CD4-positive, CD25-positive, alpha-beta regulatory T cell (primary cell): ENCODE measurements around the gene GSTK1. TPM values are rescaled to one million over a fixed set of nuclear protein-coding genes. Genes with fewer than 3 reads are reported as not detected.
"Not testable (repeated sequence)": the region's sequence is repeated elsewhere in the genome, so short reads cannot be mapped to it uniquely, and the experiment has no call there.

ENCODE experiments used
- ATAC-seq, 2 donors: fragments of 150-1000 bp; cut with Tn5 transposase; one replicate each; pipeline ENCODE4 v1.10.0; 2021; ENCODE audit warnings: low read depth in 2 of 2, moderate number of reproducible peaks in 2 of 2, moderate library complexity in 1 of 2
- DNase-seq, 3 donors: peaks; one replicate each; pipeline versions ENCODE4 v3.0.0 to v3.0.0-alpha.2; 2012 to 2022; ENCODE audit warnings: mixed read lengths in 1 of 3
- H3K27ac ChIP-seq: one replicate; pipeline ENCODE4 v1.7.0; 2013; ENCODE audit warnings: mild to moderate bottlenecking, low read length; ENCODE audit not compliant: insufficient read depth, poor library complexity, severe bottlenecking
- H3K27me3 ChIP-seq: one replicate; pipeline ENCODE4 v1.7.0; 2013; ENCODE audit warnings: low read length; ENCODE audit not compliant: control insufficient read depth, insufficient read depth
- H3K36me3 ChIP-seq: one replicate; pipeline ENCODE4 v1.7.0; 2013; ENCODE audit warnings: mild to moderate bottlenecking, low read length, moderate library complexity; ENCODE audit not compliant: control insufficient read depth, insufficient read depth
- H3K4me1 ChIP-seq: 2 replicates; pipeline ENCODE4 v1.7.0; 2013; ENCODE audit warnings: mild to moderate bottlenecking, low read length; ENCODE audit not compliant: insufficient read depth, control insufficient read depth, poor library complexity, severe bottlenecking
- H3K4me3 ChIP-seq: one replicate; pipeline ENCODE4 v1.7.0; 2013; ENCODE audit warnings: low read depth, mild to moderate bottlenecking, low read length, moderate library complexity
- H3K9me3 ChIP-seq, 2 experiments: 1 replicate in 1 of 2; 2 replicates in 1 of 2; pipeline ENCODE4 v1.7.0; 2013; ENCODE audit warnings: low read length in 2 of 2, mild to moderate bottlenecking in 1 of 2, moderate library complexity in 1 of 2; ENCODE audit not compliant: control insufficient read depth in 2 of 2
- H3K27ac Mint-ChIP-seq, 3 donors: one replicate each; pipeline ENCODE4 v1.8.0; 2020 to 2022; ENCODE audit warnings: mild to moderate bottlenecking in 3 of 3, mixed read lengths in 3 of 3, moderate library complexity in 2 of 3
- H3K27me3 Mint-ChIP-seq: one replicate; pipeline ENCODE4 v1.8.0; 2022; ENCODE audit warnings: mild to moderate bottlenecking, mixed read lengths
- H3K36me3 Mint-ChIP-seq: one replicate; pipeline ENCODE4 v1.8.0; 2020; ENCODE audit warnings: mixed read lengths
- H3K4me1 Mint-ChIP-seq, 4 donors: one replicate each; pipeline ENCODE4 v1.8.0; 2020 to 2022; ENCODE audit warnings: mixed read lengths in 4 of 4, mild to moderate bottlenecking in 1 of 4
- H3K4me3 Mint-ChIP-seq, 4 donors: one replicate each; pipeline ENCODE4 v1.8.0; 2020 to 2022; ENCODE audit warnings: mild to moderate bottlenecking in 4 of 4, mixed read lengths in 4 of 4, moderate library complexity in 3 of 4
- H3K9me3 Mint-ChIP-seq, 7 donors: one replicate each; pipeline ENCODE4 v1.8.0; 2020 to 2022; ENCODE audit warnings: mixed read lengths in 7 of 7, mild to moderate bottlenecking in 3 of 7, moderate library complexity in 2 of 7
- polyA plus RNA-seq, 4 donors: library from polyadenylated mRNA; unstranded; fragments of 300-500 nt; fragmentation: Illumina TruSeq; gene quantifications; one replicate each; pipeline ENCODE4 v1.2.3, GENCODE V29; 2021
- total RNA-seq: library from RNA; stranded (reverse); gene quantifications from one replicate; pipeline ENCODE4 v1.2.3, GENCODE V29; 2022

GSTK1 gene
- total and polyA plus RNA-seq, 5 donors from 2014 or later: 475 to 845 (median 697) TPM

- Mint-ChIP-seq H3K27me3 (no peaks in the 10 kb centered on the region), H3K9me3 (peaks cover 0 to 17% (median 5%) of the 10 kb centered on the region in 7 donors), H3K4me1 (peaks cover 35 to 88% (median 67%) of the 10 kb centered on the region in 4 donors), H3K4me3 (peak overlapping the region in 1 of 4 donors; percentile 7), H3K36me3 (no peaks in the 10 kb centered on the region), H3K27ac (peak overlapping the region in 2 of 3 donors; percentile 50 to 82)
- DNase-seq (no peak), ATAC-seq (no peak)
- H3K27me3 ChIP-seq: no peaks in the 10 kb centered on the region
- no peak overlapping the region for H3K27ac ChIP-seq
- H3K36me3 ChIP-seq: no peaks in the 10 kb centered on the region
- H3K4me1 ChIP-seq: peaks cover 52% of the 10 kb centered on the region
- no peaks in the 10 kb centered on the region for H3K9me3 ChIP-seq
- no peak overlapping the region for H3K4me3 ChIP-seq
These were observed 5.7 kb upstream of the GSTK1 start for GRCh38 chr7:143257501-143257900.

GRCh38 chr7:143258831-143259230 lies 4.4 kb upstream of the GSTK1 start:
- peak overlapping the region; percentile 72 for H3K27ac ChIP-seq
- no peaks in the 10 kb centered on the region for H3K27me3 ChIP-seq
- Mint-ChIP-seq H3K4me1 (peaks cover 34 to 89% (median 60%) of the 10 kb centered on the region in 4 donors), H3K9me3 (peaks cover 0 to 6% (median 1%) of the 10 kb centered on the region in 7 donors), H3K36me3 (peaks cover 2% of the 10 kb centered on the region), H3K27me3 (no peaks in the 10 kb centered on the region), H3K27ac (peak overlapping the region; percentile 91 to 96 (median 91)), H3K4me3 (peak overlapping the region; percentile 55 to 83 (median 74))
- no peaks in the 10 kb centered on the region for H3K9me3 ChIP-seq
- DNase-seq: peak in 2 of 3 donors; percentile 50 to 64
- peak; percentile 54 to 56 for ATAC-seq
- H3K4me3 ChIP-seq: peak overlapping the region; percentile 75
- H3K4me1 ChIP-seq: peaks cover 52% of the 10 kb centered on the region
- no peaks in the 10 kb centered on the region for H3K36me3 ChIP-seq

DNA sequence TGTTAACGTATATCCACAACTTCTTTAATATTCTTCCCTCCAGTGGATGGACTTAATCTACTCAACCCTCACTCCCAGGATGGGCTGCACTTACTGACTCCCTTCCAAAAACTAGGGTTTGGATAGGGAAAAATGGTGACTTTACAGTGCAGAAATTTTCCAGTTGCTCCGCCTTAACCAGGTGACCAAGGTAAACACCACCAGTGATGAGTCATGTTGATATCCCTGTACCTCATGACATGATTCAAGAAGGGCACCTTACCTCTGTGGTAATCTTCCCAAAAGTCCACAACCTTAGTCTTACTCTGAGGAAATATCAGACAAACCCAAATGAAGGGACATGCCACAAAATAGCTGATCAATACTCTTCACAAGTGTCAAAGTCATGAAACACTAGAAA lies 3.5 kb upstream of the GSTK1 start:
- H3K4me1 ChIP-seq: peaks cover 61% of the 10 kb centered on the region
- peak overlapping the region in 2 of 4 donors; percentile 27 to 55 for H3K4me3 Mint-ChIP-seq

DNA sequence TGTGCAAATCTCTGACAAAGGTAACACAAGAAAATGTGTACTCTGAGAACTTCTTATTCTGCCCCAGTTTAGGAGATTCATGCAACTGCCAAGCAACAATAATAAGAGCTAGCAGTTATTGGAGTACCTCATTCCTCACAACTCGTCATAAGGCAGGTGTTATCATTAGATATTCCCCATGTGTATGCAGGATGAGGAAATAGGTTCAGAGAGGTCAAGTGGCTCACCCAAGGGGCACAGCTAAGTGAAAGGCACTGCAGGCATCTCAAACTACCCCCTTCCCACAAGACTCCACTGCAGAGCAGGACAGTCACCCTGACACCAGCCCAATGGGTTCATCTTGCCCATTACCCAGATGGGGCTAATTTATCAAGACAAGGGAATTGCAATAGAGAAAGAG lies 1.3 kb upstream of the GSTK1 start:
- no peaks in the 10 kb centered on the region for H3K9me3 Mint-ChIP-seq
- Histone ChIP-seq H3K27ac (peak overlapping the region; percentile 49), H3K4me3 (peak overlapping the region; percentile 4), H3K4me1 (peaks cover 59% of the 10 kb centered on the region), H3K27me3 (no peaks in the 10 kb centered on the region), H3K9me3 (no peaks in the 10 kb centered on the region), H3K36me3 (peaks cover 18% of the 10 kb centered on the region)
- ATAC-seq (no peak), DNase-seq (no peak)
- H3K27me3 Mint-ChIP-seq: no peaks in the 10 kb centered on the region
- peak overlapping the region; percentile 79 to 96 (median 90) for H3K4me3 Mint-ChIP-seq
- H3K36me3 Mint-ChIP-seq: peaks cover 21% of the 10 kb centered on the region
- peak overlapping the region; percentile 91 to 97 (median 95) for H3K27ac Mint-ChIP-seq
- H3K4me1 Mint-ChIP-seq: peaks cover 29 to 88% (median 50%) of the 10 kb centered on the region in 4 donors

More for the DNA sequence above, 3.5 kb upstream of the GSTK1 start:
- Histone ChIP-seq H3K27ac (peak overlapping the region; percentile 72), H3K36me3 (no peaks in the 10 kb centered on the region), H3K27me3 (no peaks in the 10 kb centered on the region), H3K4me3 (peak overlapping the region; percentile 22), H3K9me3 (no peaks in the 10 kb centered on the region)
- DNase-seq: no peak
- no peak for ATAC-seq
- Mint-ChIP-seq H3K36me3 (peaks cover 11% of the 10 kb centered on the region), H3K27me3 (no peaks in the 10 kb centered on the region), H3K4me1 (peaks cover 34 to 89% (median 55%) of the 10 kb centered on the region in 4 donors), H3K27ac (peak overlapping the region; percentile 91 to 96 (median 91)), H3K9me3 (peaks cover 0 to 5% (median 0%) of the 10 kb centered on the region in 7 donors)

- H3K9me3 Mint-ChIP-seq, H3K27me3 Mint-ChIP-seq, H3K9me3 ChIP-seq, ATAC-seq, H3K27me3 ChIP-seq, DNase-seq: not testable (repeated sequence)
- H3K4me3 Mint-ChIP-seq: peak overlapping the region; percentile 93 to 99 (median 96)
- Histone ChIP-seq H3K36me3 (peaks cover 41% of the 10 kb centered on the region), H3K4me3 (peak overlapping the region; percentile 95), H3K4me1 (peaks cover 51% of the 10 kb centered on the region), H3K27ac (peak overlapping the region; percentile 82)
- peaks cover 15 to 90% (median 39%) of the 10 kb centered on the region in 4 donors for H3K4me1 Mint-ChIP-seq
- peaks cover 33% of the 10 kb centered on the region for H3K36me3 Mint-ChIP-seq
- H3K27ac Mint-ChIP-seq: peak overlapping the region; percentile 91 to 98 (median 97)
These were observed 941 bp downstream of the GSTK1 start for GRCh38 chr7:143264196-143264568.

GRCh38 chr7:143265017-143265693 lies 1.9 kb downstream of the GSTK1 start:
- H3K4me3 ChIP-seq: peak overlapping the region; percentile 95
- Mint-ChIP-seq H3K4me3 (peak overlapping the region; percentile 93 to 99 (median 96)), H3K36me3 (peaks cover 40% of the 10 kb centered on the region), H3K9me3 (no peaks in the 10 kb centered on the region), H3K4me1 (peaks cover 15 to 88% (median 32%) of the 10 kb centered on the region in 4 donors), H3K27me3 (no peaks in the 10 kb centered on the region), H3K27ac (peak overlapping the region; percentile 32 to 93 (median 91))
- DNase-seq (no peak), ATAC-seq (no peak)
- no peaks in the 10 kb centered on the region for H3K9me3 ChIP-seq
- peak overlapping the region; percentile 82 for H3K27ac ChIP-seq
- no peaks in the 10 kb centered on the region for H3K27me3 ChIP-seq
- H3K4me1 ChIP-seq: peaks cover 42% of the 10 kb centered on the region
- H3K36me3 ChIP-seq: peaks cover 50% of the 10 kb centered on the region

DNA sequence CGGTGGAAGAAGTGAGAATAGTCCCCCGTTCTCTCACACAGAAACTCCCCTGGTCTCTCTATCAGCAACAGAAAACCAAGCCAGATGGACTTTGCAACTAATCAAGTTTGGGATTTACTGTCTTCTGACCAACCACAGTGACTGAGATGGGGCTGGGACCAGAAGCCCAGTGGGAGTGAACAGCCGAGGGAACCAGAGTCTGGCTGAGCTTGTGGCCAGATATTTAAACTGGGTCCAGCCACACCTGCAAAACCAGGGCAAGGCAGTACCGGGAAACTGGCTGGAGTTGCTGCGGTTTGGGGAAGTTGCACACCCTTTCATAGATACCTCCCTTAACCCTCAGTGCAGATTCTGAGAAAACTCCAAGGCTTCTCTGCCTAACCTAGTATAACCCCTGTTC lies 6.0 kb downstream of the GSTK1 start:
- ATAC-seq (no peak), DNase-seq (no peak)
- H3K27me3 ChIP-seq: no peaks in the 10 kb centered on the region
- H3K27ac ChIP-seq: no peak overlapping the region
- Mint-ChIP-seq H3K27me3 (no peaks in the 10 kb centered on the region), H3K4me1 (peaks cover 22 to 56% (median 30%) of the 10 kb centered on the region in 4 donors), H3K9me3 (no peaks in the 10 kb centered on the region), H3K27ac (peak overlapping the region in 1 of 3 donors; percentile 4), H3K4me3 (peak overlapping the region in 1 of 4 donors; percentile 52), H3K36me3 (peaks cover 37% of the 10 kb centered on the region)
- peaks cover 30% of the 10 kb centered on the region for H3K4me1 ChIP-seq
- peaks cover 51% of the 10 kb centered on the region for H3K36me3 ChIP-seq
- H3K4me3 ChIP-seq: no peak overlapping the region
- H3K9me3 ChIP-seq: no peaks in the 10 kb centered on the region
